ENCODE measurements around the gene TMEM82. TPM values are rescaled to one million over a fixed set of nuclear protein-coding genes. Genes with fewer than 3 reads are reported as not detected.

TMEM82 gene
- polyA plus RNA-seq, 1 of the 3 experiments (the other 2 are of a cell fraction) = not detected

DNA sequence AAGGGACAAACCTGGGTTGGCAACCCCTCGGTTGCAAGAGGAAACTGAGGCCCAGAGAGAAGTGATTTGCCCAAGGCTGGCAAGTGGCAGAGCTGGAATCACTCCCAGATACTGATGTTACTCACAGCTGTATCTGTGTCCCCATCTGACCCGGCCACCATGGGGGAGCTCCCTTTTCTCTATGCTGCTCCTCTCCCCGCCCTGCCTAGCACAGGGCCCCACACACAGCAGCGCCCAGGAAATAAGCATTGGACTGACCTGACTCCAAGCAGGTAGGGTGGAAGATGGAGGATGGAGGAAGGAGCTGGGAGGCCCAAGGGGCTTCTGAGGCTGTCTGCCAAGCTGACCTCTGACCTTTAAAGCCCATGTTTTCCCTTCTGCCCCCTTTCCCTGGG, 13.3 kb downstream of the TMEM82 start:
- no peaks in the 10 kb centered on the region for H3K36me3 ChIP-seq (replicated peaks in 1 of 2; ENCODE audit: control insufficient read depth in 1 of 2, insufficient read depth in 2 of 2, low read length in 1 of 2)
- no peaks in the 10 kb centered on the region for H3K27me3 ChIP-seq (ENCODE audit: insufficient read depth)
- no peaks in the 10 kb centered on the region for H4K20me1 ChIP-seq (ENCODE audit: insufficient read depth)
- DNase-seq = no peak
- peaks cover 18 to 31% of the 10 kb centered on the region in 2 experiments for H3K4me1 ChIP-seq (ENCODE audit: control insufficient read depth in 1 of 2, insufficient read depth in 2 of 2, low read depth in 1 of 2, low read length in 1 of 2)
- no peaks in the 10 kb centered on the region for H3K9me2 ChIP-seq
- H3F3A ChIP-seq (replicated peaks; ENCODE audit: insufficient read depth) = peaks cover 25% of the 10 kb centered on the region
- TF ChIP-seq, protein P1, sequence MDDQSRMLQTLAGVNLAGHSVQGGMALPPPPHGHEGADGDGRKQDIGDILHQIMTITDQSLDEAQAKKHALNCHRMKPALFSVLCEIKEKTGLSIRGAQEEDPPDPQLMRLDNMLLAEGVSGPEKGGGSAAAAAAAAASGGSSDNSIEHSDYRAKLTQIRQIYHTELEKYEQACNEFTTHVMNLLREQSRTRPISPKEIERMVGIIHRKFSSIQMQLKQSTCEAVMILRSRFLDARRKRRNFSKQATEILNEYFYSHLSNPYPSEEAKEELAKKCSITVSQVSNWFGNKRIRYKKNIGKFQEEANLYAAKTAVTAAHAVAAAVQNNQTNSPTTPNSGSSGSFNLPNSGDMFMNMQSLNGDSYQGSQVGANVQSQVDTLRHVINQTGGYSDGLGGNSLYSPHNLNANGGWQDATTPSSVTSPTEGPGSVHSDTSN (IDR thresholded peaks at IDR 0.05) = no peak
- TF ChIP-seq, protein P2, sequence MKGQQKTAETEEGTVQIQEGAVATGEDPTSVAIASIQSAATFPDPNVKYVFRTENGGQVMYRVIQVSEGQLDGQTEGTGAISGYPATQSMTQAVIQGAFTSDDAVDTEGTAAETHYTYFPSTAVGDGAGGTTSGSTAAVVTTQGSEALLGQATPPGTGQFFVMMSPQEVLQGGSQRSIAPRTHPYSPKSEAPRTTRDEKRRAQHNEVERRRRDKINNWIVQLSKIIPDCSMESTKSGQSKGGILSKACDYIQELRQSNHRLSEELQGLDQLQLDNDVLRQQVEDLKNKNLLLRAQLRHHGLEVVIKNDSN (IDR thresholded peaks at IDR 0.05; ENCODE audit: borderline replicate concordance, low read depth) = no peak
- TF ChIP-seq RCOR1 (IDR thresholded peaks at IDR 0.05; ENCODE audit: low read length) (no peak), CHD2 (IDR thresholded peaks at IDR 0.05; ENCODE audit: low read length, partially characterized antibody) (no peak), NFIC (IDR thresholded peaks at IDR 0.05; ENCODE audit: borderline replicate concordance) (no peak), POLR2AphosphoS5 (IDR thresholded peaks at IDR 0.05; ENCODE audit: low read depth, low read length) (no peak), SMC3 (IDR thresholded peaks at IDR 0.05; ENCODE audit: low read depth, low read length) (no peak), EZH2phosphoT487 (IDR thresholded peaks at IDR 0.05; ENCODE audit: borderline replicate concordance, low read depth) (no peak), GABPA (IDR thresholded peaks at IDR 0.05; ENCODE audit: low read depth) (no peak), FOSL2 (IDR thresholded peaks at IDR 0.05; ENCODE audit: borderline replicate concordance, low read depth) (no peak), MXI1 (IDR thresholded peaks at IDR 0.05; ENCODE audit: low read depth, low read length) (no peak), MEF2A (IDR thresholded peaks at IDR 0.05; ENCODE audit: borderline replicate concordance, low read depth) (no peak), TCF12 (IDR thresholded peaks at IDR 0.05) (no peak), SIN3A (IDR thresholded peaks at IDR 0.05; ENCODE audit: borderline replicate concordance, low read depth, low read length) (no peak)
- TF ChIP-seq, protein P3, sequence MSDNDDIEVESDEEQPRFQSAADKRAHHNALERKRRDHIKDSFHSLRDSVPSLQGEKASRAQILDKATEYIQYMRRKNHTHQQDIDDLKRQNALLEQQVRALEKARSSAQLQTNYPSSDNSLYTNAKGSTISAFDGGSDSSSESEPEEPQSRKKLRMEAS (IDR thresholded peaks at IDR 0.05; ENCODE audit: low read depth) = no peak
- TF ChIP-seq, protein P4, sequence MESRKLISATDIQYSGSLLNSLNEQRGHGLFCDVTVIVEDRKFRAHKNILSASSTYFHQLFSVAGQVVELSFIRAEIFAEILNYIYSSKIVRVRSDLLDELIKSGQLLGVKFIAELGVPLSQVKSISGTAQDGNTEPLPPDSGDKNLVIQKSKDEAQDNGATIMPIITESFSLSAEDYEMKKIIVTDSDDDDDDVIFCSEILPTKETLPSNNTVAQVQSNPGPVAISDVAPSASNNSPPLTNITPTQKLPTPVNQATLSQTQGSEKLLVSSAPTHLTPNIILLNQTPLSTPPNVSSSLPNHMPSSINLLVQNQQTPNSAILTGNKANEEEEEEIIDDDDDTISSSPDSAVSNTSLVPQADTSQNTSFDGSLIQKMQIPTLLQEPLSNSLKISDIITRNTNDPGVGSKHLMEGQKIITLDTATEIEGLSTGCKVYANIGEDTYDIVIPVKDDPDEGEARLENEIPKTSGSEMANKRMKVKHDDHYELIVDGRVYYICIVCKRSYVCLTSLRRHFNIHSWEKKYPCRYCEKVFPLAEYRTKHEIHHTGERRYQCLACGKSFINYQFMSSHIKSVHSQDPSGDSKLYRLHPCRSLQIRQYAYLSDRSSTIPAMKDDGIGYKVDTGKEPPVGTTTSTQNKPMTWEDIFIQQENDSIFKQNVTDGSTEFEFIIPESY (IDR thresholded peaks at IDR 0.05; ENCODE audit: borderline replicate concordance, low read depth) = no peak
- H3K27ac ChIP-seq (ENCODE audit: low read depth in 2 of 2, low read length in 1 of 2) = no peak overlapping the region
- POLR2A ChIA-PET = no interaction called here
- H3K4me2 ChIP-seq = no peak overlapping the region
- no peak overlapping the region for H3K9ac ChIP-seq
- peaks cover 19% of the 10 kb centered on the region for H3K79me2 ChIP-seq (ENCODE audit: insufficient read depth)
- H2AFZ ChIP-seq (ENCODE audit: low read depth) = no peak overlapping the region
- WGBS (ENCODE audit: low lambda C conversion rate) = 83% methylated on average over 3 of the region's 4 CpGs
- no peak overlapping the region for H3K4me3 ChIP-seq (ENCODE audit: low read depth in 2 of 2, low read length in 1 of 2)
- H3K9me3 ChIP-seq = no peaks in the 10 kb centered on the region
- CTCF ChIA-PET = interaction anchor here (0.7 to 2.6 kb wide), 4 partner anchors 14 to 36 kb away, joined by 3 to 12 read pairs (median 4); no protein-coding TSS in a partner anchor

Measured in SK-N-SH (cell line).